IMR-90 (cell line): Measurements from ENCODE around the gene NFIX. TPM values are rescaled to one million over a fixed set of nuclear protein-coding genes. Genes with fewer than 3 reads are reported as not detected.

Source experiments
- ATAC-seq: fragments of 200-7000 bp; cut with Tn5 transposase; 2 replicates; pipeline ENCODE4 v1.9.1; 2020; ENCODE audit warnings: low read depth, mild to moderate bottlenecking, moderate library complexity
- BruUV-seq: library from RNA; stranded (reverse); fragments of 400-500 nt; replicated peaks from 2 replicates; lab custom pipeline; 2021; lab: Mats Ljungman, UMichigan
- CTCF ChIA-PET: fragments of 300-600 bp; formaldehyde crosslinking; extraction: SDS; loops from one replicate; lab custom pipeline; 2021; ENCODE audit warnings: antibody characterized with exemption; lab: Yijun Ruan, JAX
- POLR2A ChIA-PET: fragments of 300-600 bp; sonication (Branson Sonifier 250); formaldehyde crosslinking; loops from one replicate; lab custom pipeline; 2022; ENCODE audit warnings: antibody characterized with exemption; ENCODE audit not compliant: unreplicated experiment; lab: Charles Lee
- DNase-seq: peaks from one replicate; pipeline ENCODE4 v3.0.0; 2013
- H2AFZ ChIP-seq: replicated peaks from 2 replicates; pipeline ENCODE3; 2013; ENCODE audit warnings: low read length, mild to moderate bottlenecking; ENCODE audit not compliant: poor library complexity
- H2AK5ac ChIP-seq: 2 replicates; pipeline ENCODE4 v1.6.1; 2013; ENCODE audit warnings: low read depth, low read length, inconsistent platforms
- H2AK9ac ChIP-seq: replicated peaks from 2 replicates; pipeline ENCODE3; 2013; ENCODE audit warnings: mild to moderate bottlenecking, low read depth, low read length, moderate library complexity; ENCODE audit not compliant: poor library complexity
- H2BK120ac ChIP-seq: 2 replicates; pipeline ENCODE4 v1.6.1; 2013; ENCODE audit warnings: low read depth, low read length, inconsistent platforms
- H2BK15ac ChIP-seq: 3 replicates; pipeline ENCODE4 v1.6.1; 2013; ENCODE audit warnings: low read depth, low read length, inconsistent platforms
- H2BK20ac ChIP-seq: 2 replicates; pipeline ENCODE4 v1.6.1; 2013; ENCODE audit warnings: low read depth, mild to moderate bottlenecking, inconsistent platforms, low read length, moderate library complexity
- H2BK5ac ChIP-seq: 2 replicates; pipeline ENCODE4 v1.6.1; 2013; ENCODE audit warnings: mild to moderate bottlenecking, low read depth, low read length, inconsistent platforms; ENCODE audit not compliant: poor library complexity, severe bottlenecking
- H3K14ac ChIP-seq: replicated peaks from 2 replicates; pipeline ENCODE4 v1.6.1; 2013; ENCODE audit warnings: low read depth, low read length, inconsistent platforms
- H3K18ac ChIP-seq: 2 replicates; pipeline ENCODE4 v1.6.1; 2013; ENCODE audit warnings: low read depth, low read length, control low read depth
- H3K23ac ChIP-seq: 2 replicates; pipeline ENCODE4 v1.6.1; 2013; ENCODE audit warnings: low read depth, low read length, inconsistent platforms
- H3K27ac ChIP-seq: 2 replicates; pipeline ENCODE4 v1.5.1; 2013; ENCODE audit warnings: mild to moderate bottlenecking, control low read depth, low read length; ENCODE audit not compliant: insufficient read depth
- H3K27me3 ChIP-seq: 2 replicates; pipeline ENCODE4 v1.6.1; 2013; ENCODE audit warnings: low read length; ENCODE audit not compliant: control insufficient read depth, insufficient read depth
- H3K36me3 ChIP-seq: 2 replicates; pipeline ENCODE4 v1.6.1; 2013; ENCODE audit warnings: low read length, mixed read lengths; ENCODE audit not compliant: control insufficient read depth, insufficient read depth
- H3K4ac ChIP-seq: 2 replicates; pipeline ENCODE4 v1.6.1; 2013; ENCODE audit warnings: low read depth, low read length, inconsistent platforms
- H3K4me1 ChIP-seq: 2 replicates; pipeline ENCODE4 v1.6.1; 2013; ENCODE audit warnings: low read length, mixed read lengths; ENCODE audit not compliant: control insufficient read depth, insufficient read depth
- H3K4me2 ChIP-seq: 2 replicates; pipeline ENCODE4 v1.6.1; 2013; ENCODE audit warnings: low read depth, mild to moderate bottlenecking, control low read depth, low read length, moderate library complexity
- H3K4me3 ChIP-seq: 2 replicates; pipeline ENCODE4 v1.5.1; 2013; ENCODE audit warnings: low read depth, mild to moderate bottlenecking, control low read depth, low read length, moderate library complexity; ENCODE audit not compliant: insufficient read depth
- H3K56ac ChIP-seq: 2 replicates; pipeline ENCODE4 v1.6.1; 2013; ENCODE audit warnings: low read length, inconsistent platforms; ENCODE audit not compliant: insufficient read depth; ENCODE audit errors: extremely low read depth
- H3K79me1 ChIP-seq, 2 experiments: 2 replicates each; pipeline ENCODE4 v1.6.1; 2013; ENCODE audit warnings: low read length in 2 of 2, inconsistent platforms in 1 of 2, low read depth in 1 of 2
- H3K9ac ChIP-seq: 2 replicates; pipeline ENCODE4 v1.6.1; 2013; ENCODE audit warnings: low read depth, low read length, control low read depth
- H3K9me1 ChIP-seq: 2 replicates; pipeline ENCODE4 v1.6.1; 2013; ENCODE audit warnings: low read length, inconsistent platforms; ENCODE audit not compliant: insufficient read depth
- H3K9me3 ChIP-seq: 2 replicates; pipeline ENCODE4 v1.6.1; 2013; ENCODE audit warnings: low read length; ENCODE audit not compliant: control insufficient read depth, insufficient read depth
- H4K20me1 ChIP-seq: 2 replicates; pipeline ENCODE4 v1.6.1; 2013; ENCODE audit warnings: low read length, inconsistent platforms; ENCODE audit not compliant: insufficient read depth
- H4K5ac ChIP-seq: 2 replicates; pipeline ENCODE4 v1.6.1; 2013; ENCODE audit warnings: mild to moderate bottlenecking, low read depth, low read length, control low read depth
- H4K8ac ChIP-seq, 2 experiments: 2 replicates each; pipeline ENCODE4 v1.6.1; 2013; ENCODE audit warnings: low read depth in 2 of 2, low read length in 2 of 2, control low read depth in 1 of 2, inconsistent platforms in 1 of 2
- H4K91ac ChIP-seq: 2 replicates; pipeline ENCODE4 v1.6.1; 2013; ENCODE audit warnings: low read depth, low read length, inconsistent platforms; ENCODE audit not compliant: insufficient read depth
- BHLHE40 ChIP-seq: fragments of 150-350 bp; IDR thresholded peaks from 2 replicates; pipeline ENCODE4 v1.6.1; 2016; ENCODE audit warnings: mild to moderate bottlenecking, low read depth, low read length
- CEBPB ChIP-seq: IDR thresholded peaks from 2 replicates; pipeline ENCODE4 v1.6.1; 2012; ENCODE audit warnings: low read depth, low read length, improper control_type of control experiment
- CHD1 ChIP-seq: IDR thresholded peaks from 2 replicates; pipeline ENCODE4 v1.6.1; 2012; ENCODE audit warnings: low read depth, low read length, improper control_type of control experiment
- FOS ChIP-seq: fragments of 150-350 bp; IDR thresholded peaks from 2 replicates; pipeline ENCODE4 v1.6.1; 2016; ENCODE audit warnings: low read depth, low read length
- MAFK ChIP-seq: IDR thresholded peaks from 2 replicates; pipeline ENCODE4 v1.6.1; 2012; ENCODE audit warnings: low read depth, low read length, improper control_type of control experiment
- MAZ ChIP-seq: IDR thresholded peaks from 2 replicates; pipeline ENCODE4 v1.6.1; 2012; ENCODE audit warnings: low read depth, mild to moderate bottlenecking, low read length, improper control_type of control experiment, moderate library complexity, borderline replicate concordance
- MXI1 ChIP-seq: IDR thresholded peaks from 2 replicates; pipeline ENCODE4 v1.6.1; 2012; ENCODE audit warnings: low read depth, mild to moderate bottlenecking, low read length, moderate library complexity, borderline replicate concordance
- NFE2L2 ChIP-seq: fragments of 150-350 bp; IDR thresholded peaks from 2 replicates; pipeline ENCODE4 v1.6.1; 2016; ENCODE audit warnings: low read depth, mild to moderate bottlenecking, low read length
- POLR2A ChIP-seq: IDR thresholded peaks from 2 replicates; pipeline ENCODE4 v1.6.1; 2012; ENCODE audit warnings: mild to moderate bottlenecking, low read depth, low read length
- RAD21 ChIP-seq: IDR thresholded peaks from 2 replicates; pipeline ENCODE4 v1.6.1; 2012; ENCODE audit warnings: low read length, improper control_type of control experiment
- RCOR1 ChIP-seq: IDR thresholded peaks from 2 replicates; pipeline ENCODE4 v1.6.1; 2012; ENCODE audit warnings: mild to moderate bottlenecking, low read length, improper control_type of control experiment; ENCODE audit not compliant: insufficient replicate concordance
- RFX5 ChIP-seq: IDR thresholded peaks from 2 replicates; pipeline ENCODE4 v1.8.0; 2012; ENCODE audit warnings: low read depth, mild to moderate bottlenecking, low read length, moderate library complexity
- SMC3 ChIP-seq: fragments of 150-350 bp; IDR thresholded peaks from 2 replicates; pipeline ENCODE4 v1.6.1; 2016; ENCODE audit warnings: low read depth, mild to moderate bottlenecking, antibody characterized with exemption, low read length, moderate library complexity
- WGBS, 2 experiments: methylation state at CpG; one replicate each; pipeline versions ENCODE4 v1.1.5 to v1.1.7; 2013; ENCODE audit warnings: missing lambda C conversion rate in 2 of 2; ENCODE audit not compliant: insufficient read length in 1 of 2; ENCODE audit errors: extremely low coverage in 2 of 2; 5-methylcytosine and 5-hydroxymethylcytosine counted together
- dilution Hi-C: fragments of 300-500 bp; cut with HindIII; formaldehyde crosslinking; loops from one replicate; pipeline ENCODE4 v1.14.3; 2018; ENCODE audit warnings: low sequenced_read_pairs; ENCODE audit not compliant: unreplicated experiment
- in situ Hi-C: fragments of 300-500 bp; cut with MboI; formaldehyde crosslinking; loops from 3 replicates; pipeline ENCODE4 v1.14.3; 2019; ENCODE audit warnings: low sequenced_read_pairs, inconsistent platforms, mixed read lengths
- intact Hi-C: fragments of 100-400 bp; cut with micrococcal nuclease; formaldehyde crosslinking; loops from 2 replicates; pipeline ENCODE4 v1.10.0; 2022
- polyA plus RNA-seq, 3 experiments: library from polyadenylated mRNA; depleted of rRNA; stranded (reverse); fragments of >200 nt; gene quantifications; 2 replicates each; pipeline ENCODE4 v1.2.3, GENCODE V29; 2012; ENCODE audit warnings: low replicate concordance in 1 of 3
- total RNA-seq: library from RNA; depleted of rRNA; stranded (reverse); fragments of >200 nt; gene quantifications from 2 replicates; pipeline ENCODE4 v1.2.3, GENCODE V29; 2012
- TF ChIP-seq, protein P1 (sequence below): fragments of 150-350 bp; IDR thresholded peaks from 2 replicates; pipeline ENCODE4 v1.6.1; 2016; ENCODE audit warnings: low read depth, mild to moderate bottlenecking, low read length, moderate library complexity, borderline replicate concordance
- TF ChIP-seq, protein P2 (sequence below): conservative IDR thresholded peaks from 2 replicates; pipeline ENCODE4 v1.5.1; 2012; ENCODE audit warnings: mild to moderate bottlenecking, low read depth, low read length, improper control_type of control experiment
- TF ChIP-seq, protein P3 (sequence below): fragments of 150-350 bp; IDR thresholded peaks from 2 replicates; pipeline ENCODE4 v1.6.1; 2017; ENCODE audit warnings: mild to moderate bottlenecking, antibody characterized with exemption, low read length, low read depth

Gene NFIX
- total and polyA plus RNA-seq, 2 of the 4 experiments (the other 2 are of a cell fraction) = 10.2 to 47.7 TPM

DNA sequence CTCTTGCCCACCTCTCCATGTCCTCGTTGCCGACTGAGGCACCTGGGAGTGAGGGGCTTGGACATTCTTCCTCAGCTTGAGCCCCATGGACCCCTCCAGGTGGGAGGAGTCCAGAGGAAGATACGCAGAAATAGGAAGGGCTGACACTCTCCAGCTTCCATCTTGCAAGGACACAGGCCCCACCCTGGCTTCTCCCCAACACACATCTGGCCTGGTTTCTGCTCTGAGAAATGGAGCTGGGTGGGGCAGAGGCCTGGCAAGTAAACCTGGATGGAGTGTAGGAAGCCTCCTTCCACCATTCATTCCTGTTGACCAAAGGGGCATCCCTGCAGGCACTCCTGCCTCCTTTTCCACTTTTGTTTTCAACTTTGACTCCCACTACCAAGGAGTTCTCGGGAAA lies 50.5 kb downstream of the NFIX start:
- Histone ChIP-seq H4K5ac (no peak overlapping the region), H2BK5ac (no peak overlapping the region), H4K20me1 (peaks cover 23% of the 10 kb centered on the region), H3K4me3 (no peak overlapping the region), H2AK5ac (no peak overlapping the region), H3K4ac (no peak overlapping the region; the same call in 1 of the 2 replicates), H3K23ac (no peak overlapping the region; the same call in 1 of the 2 replicates), H2AK9ac (no peak overlapping the region), H2BK120ac (no peak overlapping the region), H3K4me2 (no peak overlapping the region), H3K79me1 (peaks cover 47 to 88% of the 10 kb centered on the region in 2 experiments), H3K14ac (no peak overlapping the region), H3K27me3 (no peaks in the 10 kb centered on the region), H2AFZ (no peak overlapping the region), H2BK15ac (no peak overlapping the region), H3K9me1 (peaks cover 39% of the 10 kb centered on the region), H3K27ac (no peak overlapping the region), H4K91ac (no peak overlapping the region), H2BK20ac (no peak overlapping the region), H3K56ac (no peak overlapping the region), H3K36me3 (peaks cover 28% of the 10 kb centered on the region), H4K8ac (no peak overlapping the region), H3K18ac (no peak overlapping the region), H3K9me3 (no peaks in the 10 kb centered on the region), H3K4me1 (peaks cover 26% of the 10 kb centered on the region), H3K9ac (no peak overlapping the region)
- TF ChIP-seq FOS = no peak
- TF ChIP-seq BHLHE40 = no peak
- no peak for TF ChIP-seq RCOR1
- TF ChIP-seq CEBPB = no peak
- no peak for TF ChIP-seq SMC3
- TF ChIP-seq POLR2A = no peak
- no peak for TF ChIP-seq RAD21
- TF ChIP-seq, protein P1, sequence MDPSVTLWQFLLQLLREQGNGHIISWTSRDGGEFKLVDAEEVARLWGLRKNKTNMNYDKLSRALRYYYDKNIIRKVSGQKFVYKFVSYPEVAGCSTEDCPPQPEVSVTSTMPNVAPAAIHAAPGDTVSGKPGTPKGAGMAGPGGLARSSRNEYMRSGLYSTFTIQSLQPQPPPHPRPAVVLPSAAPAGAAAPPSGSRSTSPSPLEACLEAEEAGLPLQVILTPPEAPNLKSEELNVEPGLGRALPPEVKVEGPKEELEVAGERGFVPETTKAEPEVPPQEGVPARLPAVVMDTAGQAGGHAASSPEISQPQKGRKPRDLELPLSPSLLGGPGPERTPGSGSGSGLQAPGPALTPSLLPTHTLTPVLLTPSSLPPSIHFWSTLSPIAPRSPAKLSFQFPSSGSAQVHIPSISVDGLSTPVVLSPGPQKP = no peak
- TF ChIP-seq, protein P2, sequence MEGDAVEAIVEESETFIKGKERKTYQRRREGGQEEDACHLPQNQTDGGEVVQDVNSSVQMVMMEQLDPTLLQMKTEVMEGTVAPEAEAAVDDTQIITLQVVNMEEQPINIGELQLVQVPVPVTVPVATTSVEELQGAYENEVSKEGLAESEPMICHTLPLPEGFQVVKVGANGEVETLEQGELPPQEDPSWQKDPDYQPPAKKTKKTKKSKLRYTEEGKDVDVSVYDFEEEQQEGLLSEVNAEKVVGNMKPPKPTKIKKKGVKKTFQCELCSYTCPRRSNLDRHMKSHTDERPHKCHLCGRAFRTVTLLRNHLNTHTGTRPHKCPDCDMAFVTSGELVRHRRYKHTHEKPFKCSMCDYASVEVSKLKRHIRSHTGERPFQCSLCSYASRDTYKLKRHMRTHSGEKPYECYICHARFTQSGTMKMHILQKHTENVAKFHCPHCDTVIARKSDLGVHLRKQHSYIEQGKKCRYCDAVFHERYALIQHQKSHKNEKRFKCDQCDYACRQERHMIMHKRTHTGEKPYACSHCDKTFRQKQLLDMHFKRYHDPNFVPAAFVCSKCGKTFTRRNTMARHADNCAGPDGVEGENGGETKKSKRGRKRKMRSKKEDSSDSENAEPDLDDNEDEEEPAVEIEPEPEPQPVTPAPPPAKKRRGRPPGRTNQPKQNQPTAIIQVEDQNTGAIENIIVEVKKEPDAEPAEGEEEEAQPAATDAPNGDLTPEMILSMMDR = no peak
- no peak for TF ChIP-seq MAZ
- TF ChIP-seq MXI1 = no peak
- no peak for TF ChIP-seq CHD1
- no peak for TF ChIP-seq MAFK
- no peak for TF ChIP-seq RFX5
- TF ChIP-seq NFE2L2 = no peak
- TF ChIP-seq, protein P3, sequence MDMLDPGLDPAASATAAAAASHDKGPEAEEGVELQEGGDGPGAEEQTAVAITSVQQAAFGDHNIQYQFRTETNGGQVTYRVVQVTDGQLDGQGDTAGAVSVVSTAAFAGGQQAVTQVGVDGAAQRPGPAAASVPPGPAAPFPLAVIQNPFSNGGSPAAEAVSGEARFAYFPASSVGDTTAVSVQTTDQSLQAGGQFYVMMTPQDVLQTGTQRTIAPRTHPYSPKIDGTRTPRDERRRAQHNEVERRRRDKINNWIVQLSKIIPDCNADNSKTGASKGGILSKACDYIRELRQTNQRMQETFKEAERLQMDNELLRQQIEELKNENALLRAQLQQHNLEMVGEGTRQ = no peak
- CTCF ChIA-PET = interaction anchor here (1.9 kb wide), 1 partner anchor 12 kb away, joined by 4 read pairs; no protein-coding TSS in a partner anchor
- dilution Hi-C loops = no loop called here
- DNase-seq (no peak), ATAC-seq (no peak)
- intact Hi-C loops = no loop called here
- WGBS, 2 experiments = no CpG with 5 or more reads among the region's 4 CpGs
- POLR2A ChIA-PET = no interaction called here
- no TSS peak for BruUV-seq
- in situ Hi-C loops = no loop called here
